SK-N-SH (cell line): ENCODE data around the gene MTHFS.

ENCODE experiments used
- CTCF ChIP-seq: fragments of 200-600 bp; sonication (generic); IDR thresholded peaks from 2 replicates; pipeline ENCODE4 v1.6.1; 2017; ENCODE audit warnings: antibody characterized with exemption, mild to moderate bottlenecking, moderate library complexity
- FOXJ3 ChIP-seq: sonication (generic); formaldehyde crosslinking; IDR thresholded peaks from 2 replicates; pipeline ENCODE4 v1.5.1; 2020; ENCODE audit warnings: mild to moderate bottlenecking, missing genetic modification reagents
- GABPA ChIP-seq: IDR thresholded peaks from 2 replicates; pipeline ENCODE4 v1.4.0; 2012; ENCODE audit warnings: low read depth, mild to moderate bottlenecking
- REST ChIP-seq: IDR thresholded peaks from 2 replicates; pipeline ENCODE4 v1.6.1; 2012; ENCODE audit warnings: mild to moderate bottlenecking, low read depth, low read length, moderate library complexity

- peak; percentile 36; the same call in 1 of the 2 replicates for TF ChIP-seq CTCF
- TF ChIP-seq GABPA = 0 out of 2 replicates have a peak, but pooled peaks have one; percentile 15
- no peak for TF ChIP-seq FOXJ3 (CRISPR knock-in tag)
- TF ChIP-seq REST = no peak
Measured at GRCh38 chr15:79896634-79897379, at the start of gene MTHFS.
